ENCODE data around the gene RANBP3.

The RANBP3 gene

GRCh38 chr19:5975388-5975728 lies 2.6 kb downstream of the RANBP3 start:
- H3K4me3 ChIP-seq (ENCODE audit: low read depth, low read length), result no peak overlapping the region
- TF ChIP-seq CTCF (IDR thresholded peaks at IDR 0.05; ENCODE audit: borderline replicate concordance, insufficient read depth, low read depth, low read length), result no peak

- TF ChIP-seq CTCF (IDR thresholded peaks at IDR 0.05; ENCODE audit: borderline replicate concordance, insufficient read depth, low read depth, low read length), result no peak
- H3K4me3 ChIP-seq (ENCODE audit: low read depth, low read length), result no peak overlapping the region
Measured at GRCh38 chr19:5974721-5975387, 3.1 kb downstream of the RANBP3 start.

GRCh38 chr19:5973867-5974635 lies 3.9 kb downstream of the RANBP3 start:
- H3K4me3 ChIP-seq (ENCODE audit: low read depth, low read length), result no peak overlapping the region
- TF ChIP-seq CTCF (IDR thresholded peaks at IDR 0.05; ENCODE audit: borderline replicate concordance, insufficient read depth, low read depth, low read length), result no peak

GRCh38 chr19:5973376-5973775 lies 4.6 kb downstream of the RANBP3 start:
- no peak overlapping the region for H3K4me3 ChIP-seq (ENCODE audit: low read depth, low read length)
- TF ChIP-seq CTCF (IDR thresholded peaks at IDR 0.05; ENCODE audit: borderline replicate concordance, insufficient read depth, low read depth, low read length), result no peak

GRCh38 chr19:5972355-5972731 lies 5.6 kb downstream of the RANBP3 start:
- H3K4me3 ChIP-seq (ENCODE audit: low read depth, low read length), result no peak overlapping the region
- TF ChIP-seq CTCF (IDR thresholded peaks at IDR 0.05; ENCODE audit: borderline replicate concordance, insufficient read depth, low read depth, low read length), result no peak

GRCh38 chr19:5971714-5972354 lies 6.1 kb downstream of the RANBP3 start:
- H3K4me3 ChIP-seq (ENCODE audit: low read depth, low read length), result no peak overlapping the region
- TF ChIP-seq CTCF (IDR thresholded peaks at IDR 0.05; ENCODE audit: borderline replicate concordance, insufficient read depth, low read depth, low read length), result no peak
